GM19099 (cell line): ENCODE data around the gene AQP12A.
"Not testable (repeated sequence)": the region's sequence is repeated elsewhere in the genome, so short reads cannot be mapped to it uniquely, and the experiment has no call there.

Experiments used
- POLR2A ChIP-seq: IDR thresholded peaks from 3 replicates; pipeline ENCODE4 v1.6.1; 2011; ENCODE audit warnings: low read depth; ENCODE audit not compliant: insufficient read length; ENCODE audit errors: extremely low read depth

AQP12A gene

DNA sequence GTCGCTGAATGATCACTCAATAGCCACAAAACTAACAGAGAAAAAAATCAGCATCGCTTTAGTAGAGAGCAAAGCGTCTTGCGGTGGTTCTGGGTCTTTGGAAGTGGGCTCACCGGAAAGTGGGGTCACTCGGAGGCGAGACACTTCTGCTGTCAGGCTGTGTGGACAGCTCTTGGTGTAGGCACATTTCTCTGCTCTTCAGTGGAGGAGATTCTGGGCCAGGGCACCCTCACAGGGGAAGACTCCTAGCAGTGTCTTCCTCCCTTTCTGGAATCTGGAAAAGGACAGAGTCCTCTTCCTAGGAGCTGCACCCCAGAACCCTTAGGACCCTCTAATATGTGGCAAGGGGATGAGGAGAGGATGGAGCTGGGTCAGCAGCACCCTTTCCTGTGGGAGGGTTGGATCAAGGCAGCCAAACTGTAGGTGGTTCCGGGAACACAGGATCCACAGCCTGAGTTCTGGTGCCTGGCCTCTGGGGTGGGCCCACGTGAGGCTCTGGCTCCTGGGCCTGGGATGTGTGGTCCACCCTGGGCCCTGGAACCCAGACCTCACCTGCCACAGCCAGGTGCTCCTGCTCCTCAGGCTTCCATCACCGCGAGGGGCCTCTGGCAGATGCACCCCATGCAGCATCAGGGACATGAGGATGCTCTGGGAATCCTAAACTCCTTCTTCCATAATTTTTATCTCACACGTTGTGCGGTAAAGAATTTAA, 41.3 kb upstream of the AQP12A start:
- no peak for TF ChIP-seq POLR2A

DNA sequence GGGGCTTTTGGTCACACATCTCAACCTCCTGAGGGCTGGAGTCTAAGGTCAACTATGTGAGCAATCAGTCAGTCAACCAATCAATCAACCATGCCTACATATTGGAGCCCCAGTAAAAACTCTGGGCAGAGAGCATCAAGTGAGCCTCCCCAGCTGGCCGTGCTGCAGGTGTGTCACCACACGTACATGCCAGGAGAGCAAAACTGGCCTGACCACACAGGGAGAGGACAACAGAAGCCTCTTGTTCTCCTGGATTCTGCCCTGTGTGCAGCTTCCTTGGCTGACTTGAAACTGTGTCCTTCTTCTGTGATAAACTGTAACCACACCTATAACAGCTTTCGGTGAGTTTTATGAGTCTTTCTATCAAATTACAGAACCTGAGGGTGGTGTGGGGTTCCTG, 40.5 kb upstream of the AQP12A start:
- TF ChIP-seq POLR2A, result no peak

DNA sequence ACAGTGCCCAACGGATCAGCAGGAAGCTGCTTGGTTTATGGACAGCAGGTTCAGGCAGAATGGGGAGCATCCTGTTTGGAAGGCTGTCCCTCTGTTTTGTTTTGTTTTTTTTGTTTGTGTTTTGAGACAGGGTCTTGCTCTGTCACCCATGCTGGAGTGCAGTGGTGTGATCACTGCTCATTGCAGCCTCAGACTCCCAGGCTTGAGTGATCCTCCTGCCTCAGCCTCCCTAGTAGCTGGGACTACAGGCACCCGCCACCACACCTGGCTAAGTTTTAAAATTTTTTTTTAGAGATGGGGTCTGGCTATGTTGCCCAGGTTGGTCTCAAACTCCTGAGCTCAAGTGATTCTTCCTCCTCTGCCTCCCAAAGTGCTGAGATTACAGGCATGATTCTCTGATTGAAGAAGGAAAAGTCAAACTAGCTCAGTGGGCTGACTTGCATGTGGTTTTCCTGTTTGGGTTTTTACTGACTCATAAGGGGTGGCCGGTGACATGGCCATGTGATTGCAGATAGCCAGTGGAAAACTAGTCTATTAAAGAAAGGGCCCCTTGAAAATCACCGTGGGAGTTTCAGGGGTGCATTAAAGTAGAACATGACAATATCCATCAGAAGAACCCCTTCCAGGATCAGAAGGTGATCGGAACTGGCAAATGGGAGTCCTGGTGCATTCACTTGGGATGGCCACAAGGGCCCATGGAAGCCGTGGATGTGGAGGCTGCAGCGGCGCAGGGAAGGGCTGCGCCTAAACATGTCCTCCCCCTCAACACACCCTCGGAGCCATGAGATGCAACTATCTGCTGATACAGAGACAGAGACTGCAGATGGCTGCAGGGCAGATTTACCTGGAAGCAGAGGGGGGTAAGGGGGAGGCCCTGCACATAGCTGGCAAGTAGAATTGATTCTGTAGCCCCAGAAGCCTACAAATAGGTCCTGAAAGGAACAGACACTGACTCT, 35.5 kb upstream of the AQP12A start:
- no peak for TF ChIP-seq POLR2A

DNA sequence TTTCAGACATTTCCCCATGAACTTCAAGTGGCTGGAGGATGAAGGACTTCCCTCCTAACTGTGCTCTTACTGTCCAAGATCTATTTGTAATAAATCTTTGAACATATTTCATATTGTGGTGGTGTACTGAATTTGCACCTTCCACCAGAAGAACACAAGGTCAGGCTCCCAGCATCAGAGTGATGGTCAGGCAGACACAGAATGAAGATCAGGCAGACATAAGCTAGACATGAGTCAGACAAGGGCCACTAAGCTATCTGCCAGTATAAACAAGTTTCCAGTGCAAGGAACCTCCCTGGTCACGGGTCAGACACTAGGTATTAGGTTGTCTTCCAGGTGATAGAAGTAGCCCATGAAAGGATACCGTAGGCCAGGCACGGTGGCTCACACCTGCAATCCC, 29.0 kb upstream of the AQP12A start:
- TF ChIP-seq POLR2A, result no peak

DNA sequence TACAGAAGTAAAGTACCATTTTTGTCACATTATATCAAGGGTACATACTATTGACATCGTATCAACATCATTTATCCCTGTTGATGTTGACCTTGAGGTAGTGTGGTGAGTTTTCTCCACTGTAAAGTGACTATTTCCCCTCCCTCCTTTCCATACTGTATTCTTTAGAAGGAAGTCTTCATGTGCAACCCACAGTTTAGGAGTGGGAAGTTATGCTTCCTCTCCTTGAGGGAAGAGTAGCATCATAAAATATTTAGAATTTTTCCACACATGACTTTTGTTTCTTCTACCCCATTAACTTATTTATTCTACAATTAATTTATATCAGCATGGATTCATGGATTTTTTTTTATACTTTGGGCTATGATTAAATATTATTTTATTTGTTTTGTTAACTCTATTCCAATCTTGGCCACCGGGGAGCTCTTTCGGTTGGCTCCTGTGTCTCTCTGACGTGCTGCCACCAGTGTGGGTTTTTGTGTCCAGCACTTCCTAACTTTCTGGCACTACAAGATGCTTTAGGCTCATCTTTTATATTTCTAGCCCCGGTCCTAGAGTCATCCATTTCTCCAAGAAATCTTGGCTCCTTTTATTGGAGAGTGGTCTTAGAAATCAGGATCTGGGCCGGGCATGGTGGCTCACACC, 28.0 kb upstream of the AQP12A start:
- TF ChIP-seq POLR2A, result no peak

DNA sequence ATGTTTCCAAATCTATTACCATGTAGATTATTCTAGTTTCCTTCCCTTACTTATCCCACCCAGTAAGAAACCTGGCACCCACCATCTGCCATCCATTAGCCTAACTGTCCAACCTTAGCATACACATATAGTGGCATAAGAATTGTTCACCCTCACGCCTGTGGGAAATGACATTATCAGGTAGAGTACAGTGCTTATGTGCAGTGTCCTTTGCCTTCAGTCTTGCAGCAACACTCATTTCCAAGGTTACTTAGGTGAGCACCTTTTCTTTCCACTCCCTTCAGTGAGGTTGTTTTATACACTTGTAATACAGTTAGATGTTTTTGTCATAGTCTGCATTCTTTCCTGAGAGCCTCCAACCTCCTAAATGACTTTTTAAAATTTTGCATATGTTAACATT, 27.0 kb upstream of the AQP12A start:
- TF ChIP-seq POLR2A, result no peak

DNA sequence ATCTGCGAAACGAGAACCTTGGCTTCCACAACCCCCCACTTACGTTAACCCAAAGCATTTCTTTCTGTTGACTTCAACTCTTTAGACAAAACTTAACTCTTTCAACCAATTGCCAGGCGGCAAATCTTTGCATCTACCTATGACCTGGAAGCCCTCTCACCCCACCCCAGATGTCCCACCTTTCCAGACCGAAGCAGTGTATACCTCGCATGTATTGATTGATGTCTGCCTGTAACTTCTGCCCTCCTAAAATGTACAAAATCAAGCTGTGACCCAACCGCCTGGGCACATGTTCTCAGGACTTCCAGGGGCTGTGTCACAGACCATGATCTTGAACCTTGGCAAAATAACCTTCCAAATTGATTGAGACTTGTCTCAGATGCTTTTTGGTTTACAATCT, 21.3 kb upstream of the AQP12A start:
- TF ChIP-seq POLR2A, result no peak

DNA sequence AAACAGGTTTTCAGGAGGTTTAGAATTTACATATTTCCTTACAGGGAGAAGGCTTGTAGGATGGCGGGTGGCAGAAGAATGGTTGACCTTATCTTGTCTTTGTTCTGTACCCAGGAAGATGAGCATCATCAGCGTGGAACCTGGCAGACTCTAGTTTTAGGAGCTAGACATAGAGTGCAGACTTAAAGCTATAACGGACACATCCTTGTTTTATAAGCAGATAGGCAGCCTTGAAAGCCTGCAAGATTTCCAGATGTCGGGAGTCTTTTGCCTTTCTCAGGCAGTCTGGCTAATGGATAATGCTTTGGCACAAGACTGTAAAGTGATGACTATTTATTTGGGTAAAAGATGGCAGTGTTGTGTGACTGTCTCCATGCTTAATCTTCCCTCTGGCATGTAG, 20.7 kb upstream of the AQP12A start:
- no peak for TF ChIP-seq POLR2A

DNA sequence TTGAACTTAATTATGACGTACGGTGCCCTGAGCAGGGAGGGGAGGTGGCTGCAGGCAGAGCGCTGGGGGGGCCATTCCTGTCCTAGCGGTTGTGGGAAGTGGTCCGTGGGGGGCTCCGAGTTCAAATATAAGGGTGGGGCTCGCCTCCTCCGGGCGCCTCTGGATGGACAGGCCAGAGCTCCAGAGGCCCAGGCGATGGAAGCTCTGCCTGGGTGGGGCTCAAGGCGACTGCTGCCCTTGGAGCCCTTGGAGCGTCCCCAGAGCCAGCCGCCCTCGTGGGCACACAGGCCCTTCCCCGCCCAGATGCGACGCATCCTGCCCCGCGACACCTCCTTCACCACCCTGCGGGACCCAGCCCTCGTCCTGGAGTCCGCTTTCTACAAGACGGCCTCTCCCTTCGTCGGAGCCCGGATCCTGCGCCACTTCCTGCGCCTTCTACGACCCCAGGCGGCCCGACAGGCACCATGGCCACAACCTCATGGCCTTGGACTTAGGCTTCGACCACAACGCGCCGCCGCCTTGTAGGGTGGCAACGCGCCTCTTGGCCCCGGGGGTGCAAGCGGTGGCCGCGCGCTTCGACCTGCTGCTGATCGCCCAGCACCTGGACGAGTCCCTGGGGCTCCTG, 19.5 kb upstream of the AQP12A start:
- TF ChIP-seq POLR2A, result no peak

DNA sequence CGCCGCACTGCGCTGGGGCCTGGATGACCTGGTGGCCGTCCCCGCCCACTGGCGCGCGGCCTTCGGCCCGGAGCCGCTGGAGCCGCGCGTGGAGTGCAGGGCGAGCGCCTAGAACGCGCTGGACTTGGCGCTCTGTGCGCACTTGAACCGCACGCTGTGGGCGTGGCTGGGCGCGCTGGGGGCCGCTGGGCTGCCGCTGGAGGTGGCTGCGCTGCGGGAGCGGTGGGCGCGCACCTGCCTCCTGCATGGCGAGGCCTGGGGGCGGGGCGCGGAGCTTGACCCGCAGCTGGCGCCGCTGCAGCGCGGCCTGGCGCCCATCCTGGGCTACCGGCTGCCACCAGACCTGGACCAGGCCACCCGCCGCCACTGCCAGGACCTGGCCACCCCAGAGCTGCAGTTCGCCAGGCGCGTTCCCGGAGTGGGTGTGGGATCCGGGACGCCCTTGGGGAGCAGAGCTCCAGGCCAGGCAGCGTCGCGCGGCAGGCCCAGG, 18.9 kb upstream of the AQP12A start:
- no peak for TF ChIP-seq POLR2A

DNA sequence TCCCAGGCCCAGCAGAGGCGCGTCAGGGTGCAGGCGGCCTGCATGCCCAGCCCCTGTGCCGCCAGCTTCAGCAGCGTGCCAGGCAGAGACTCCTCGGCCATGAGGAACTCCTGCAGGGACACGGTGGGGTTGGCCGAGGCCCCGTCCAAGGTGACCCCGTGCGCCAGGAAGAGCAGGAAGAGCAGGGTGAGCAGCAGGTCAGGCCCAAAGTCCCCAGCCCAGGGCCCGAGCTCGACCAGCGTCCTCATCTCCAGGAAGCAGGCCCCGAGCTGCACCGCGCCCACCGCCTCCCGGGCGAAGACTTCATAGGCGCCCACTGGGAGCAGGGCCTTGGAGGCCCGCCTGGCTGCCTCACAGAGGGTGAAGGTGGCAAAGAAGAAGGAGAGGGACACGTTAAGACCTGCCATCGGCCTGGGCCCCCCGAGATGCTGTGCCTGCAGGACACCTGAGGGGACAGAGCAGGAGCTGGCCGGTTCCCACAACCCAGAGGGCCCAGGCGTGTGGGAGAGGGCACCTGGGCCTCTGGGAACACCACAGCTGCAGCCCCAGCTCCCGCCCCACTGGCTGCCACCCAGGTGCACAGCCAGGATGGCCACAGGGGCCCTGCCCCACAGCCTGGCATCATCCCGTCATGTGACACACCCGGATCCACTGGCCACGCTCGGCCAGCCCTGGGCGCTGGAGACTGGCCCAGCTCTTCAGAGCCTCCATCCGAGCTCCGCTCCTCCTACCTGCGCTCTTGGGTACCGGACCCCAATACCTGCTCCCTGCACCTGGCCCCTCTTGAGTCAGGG, 9.0 kb upstream of the AQP12A start, which contains the start of gene AQP12B:
Gene AQP12B, minus strand, starts transcription at position 455 of the 794 bp plus-strand sequence. Its CDS starts 48 bp downstream, at position 407.
- TF ChIP-seq POLR2A, result not testable (repeated sequence)

DNA sequence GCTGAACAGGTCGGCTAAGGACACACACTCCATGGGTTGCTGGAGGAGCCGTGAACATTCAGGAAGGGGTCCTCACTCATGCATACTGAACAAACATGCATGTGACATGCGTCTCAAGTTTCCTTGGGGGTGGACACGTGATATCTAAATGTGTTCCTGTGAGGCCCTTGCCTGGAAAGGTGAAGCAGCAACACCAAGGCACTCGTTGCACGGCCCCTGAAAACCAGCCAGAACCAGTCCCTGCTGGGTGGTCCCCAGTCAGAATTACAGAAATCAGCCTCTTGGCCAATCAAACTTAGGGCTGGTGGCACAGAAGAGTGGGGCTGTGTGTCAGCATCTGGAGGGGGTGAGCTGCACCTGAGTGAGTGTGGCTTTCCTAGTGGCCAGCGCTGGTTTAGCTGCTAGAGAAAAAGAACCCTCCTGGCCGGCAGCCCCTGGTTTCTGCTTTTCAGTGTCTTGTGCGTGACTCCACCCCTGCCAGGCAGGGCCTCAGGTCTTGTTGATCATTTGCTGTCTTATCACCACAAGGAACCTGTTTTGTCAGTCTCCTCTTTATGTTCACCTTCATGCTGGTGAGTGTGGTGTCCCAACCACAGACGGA, 5.8 kb upstream of the AQP12A start:
- TF ChIP-seq POLR2A, result no peak

DNA sequence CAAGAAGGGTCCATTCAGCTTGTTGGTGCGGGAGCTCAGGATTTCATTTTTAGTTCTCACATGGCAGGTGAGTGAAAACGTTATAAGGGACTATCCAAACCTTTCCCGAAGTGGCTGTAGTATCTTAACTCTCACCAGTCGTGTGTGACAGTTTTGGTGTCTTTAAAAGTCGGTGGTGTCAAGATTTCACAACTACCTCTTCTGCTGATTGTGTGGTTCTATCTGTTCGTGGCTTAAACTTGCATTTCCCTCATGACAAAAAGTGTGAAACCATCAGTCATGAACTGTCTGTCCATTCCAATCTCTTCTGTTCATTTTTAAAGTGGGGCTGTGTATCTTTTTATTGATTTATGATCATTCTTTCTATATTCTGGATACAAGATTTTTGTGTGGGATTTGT, 5.2 kb upstream of the AQP12A start:
- TF ChIP-seq POLR2A, result no peak
